Osteocyte (in vitro differentiated cells): Measurements from ENCODE around the gene MYL5. TPM values are rescaled to one million over a fixed set of nuclear protein-coding genes. Genes with fewer than 3 reads are reported as not detected.
"Not testable (repeated sequence)": the region's sequence is repeated elsewhere in the genome, so short reads cannot be mapped to it uniquely, and the experiment has no call there.

Source experiments
- DNase-seq: peaks from one replicate; pipeline ENCODE4 v3.0.0; 2021; ENCODE audit warnings: mixed read lengths; ENCODE audit not compliant: unreplicated experiment; ENCODE audit errors: extremely low spot score
- H3K27ac Mint-ChIP-seq: one replicate; pipeline ENCODE4 v1.8.0; 2021; ENCODE audit warnings: mild to moderate bottlenecking, mixed read lengths; ENCODE audit not compliant: unreplicated experiment
- H3K27me3 Mint-ChIP-seq: one replicate; pipeline ENCODE4 v1.8.0; 2021; ENCODE audit warnings: mixed read lengths; ENCODE audit not compliant: unreplicated experiment
- H3K36me3 Mint-ChIP-seq: one replicate; pipeline ENCODE4 v1.8.0; 2021; ENCODE audit warnings: mixed read lengths; ENCODE audit not compliant: unreplicated experiment
- H3K4me1 Mint-ChIP-seq: one replicate; pipeline ENCODE4 v1.8.0; 2021; ENCODE audit warnings: mixed read lengths; ENCODE audit not compliant: unreplicated experiment
- H3K4me3 Mint-ChIP-seq: one replicate; pipeline ENCODE4 v1.8.0; 2021; ENCODE audit warnings: mild to moderate bottlenecking, moderate library complexity, mixed read lengths; ENCODE audit not compliant: unreplicated experiment
- H3K9me3 Mint-ChIP-seq: one replicate; pipeline ENCODE4 v1.8.0; 2021; ENCODE audit warnings: mixed read lengths; ENCODE audit not compliant: unreplicated experiment
- total RNA-seq: library from RNA; stranded (reverse); gene quantifications from 2 replicates; pipeline ENCODE4 v1.2.1, GENCODE V29; 2021
- TF ChIP-seq, protein P1 (sequence below): fragments of 200-600 bp; sonication (generic); IDR thresholded peaks from 2 replicates; pipeline ENCODE4 v1.5.0; 2021; ENCODE audit warnings: antibody characterized with exemption, mild to moderate bottlenecking, moderate library complexity

MYL5 gene
- total RNA-seq, 1 donor from 2014 or later, result 32.2 TPM

DNA sequence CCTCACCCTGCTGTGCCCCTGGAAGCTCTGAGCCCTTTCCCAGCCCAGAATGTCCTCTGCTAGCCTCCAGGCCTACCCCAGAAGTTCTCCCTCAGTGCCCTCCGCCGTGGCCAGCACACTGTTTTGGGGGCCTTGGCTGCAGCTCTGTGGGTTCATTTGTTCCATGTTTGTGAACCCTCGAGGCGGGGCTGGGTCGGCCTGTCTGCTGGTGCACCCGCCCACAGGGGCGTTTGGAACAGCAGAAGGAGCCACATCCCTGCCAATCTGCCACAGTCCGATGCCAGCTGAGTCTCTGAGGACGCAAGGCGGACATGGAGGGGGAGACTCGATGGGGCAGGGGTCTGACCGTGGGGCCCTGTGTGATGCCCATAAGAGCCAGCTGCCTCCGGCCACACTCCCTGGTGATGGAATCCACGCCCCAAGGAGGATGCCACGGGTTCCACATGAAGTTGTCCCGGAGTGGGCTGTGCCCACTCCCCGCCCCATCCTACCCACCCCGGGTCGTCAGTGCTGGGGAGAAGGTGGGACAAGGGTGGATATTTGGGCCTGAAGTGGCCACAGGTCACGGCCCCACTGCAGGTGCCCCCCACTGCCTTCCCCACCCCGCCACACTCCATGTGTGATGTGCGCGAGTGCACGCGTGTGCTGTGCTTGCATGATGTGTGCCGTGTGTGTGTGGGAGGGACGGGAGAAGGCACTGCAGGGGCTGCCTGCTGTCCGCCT, 7.4 kb upstream of the MYL5 start:
- H3K27me3 Mint-ChIP-seq, result no peaks in the 10 kb centered on the region
- DNase-seq, result no peak
- H3K9me3 Mint-ChIP-seq, result no peaks in the 10 kb centered on the region
- TF ChIP-seq, protein P1, sequence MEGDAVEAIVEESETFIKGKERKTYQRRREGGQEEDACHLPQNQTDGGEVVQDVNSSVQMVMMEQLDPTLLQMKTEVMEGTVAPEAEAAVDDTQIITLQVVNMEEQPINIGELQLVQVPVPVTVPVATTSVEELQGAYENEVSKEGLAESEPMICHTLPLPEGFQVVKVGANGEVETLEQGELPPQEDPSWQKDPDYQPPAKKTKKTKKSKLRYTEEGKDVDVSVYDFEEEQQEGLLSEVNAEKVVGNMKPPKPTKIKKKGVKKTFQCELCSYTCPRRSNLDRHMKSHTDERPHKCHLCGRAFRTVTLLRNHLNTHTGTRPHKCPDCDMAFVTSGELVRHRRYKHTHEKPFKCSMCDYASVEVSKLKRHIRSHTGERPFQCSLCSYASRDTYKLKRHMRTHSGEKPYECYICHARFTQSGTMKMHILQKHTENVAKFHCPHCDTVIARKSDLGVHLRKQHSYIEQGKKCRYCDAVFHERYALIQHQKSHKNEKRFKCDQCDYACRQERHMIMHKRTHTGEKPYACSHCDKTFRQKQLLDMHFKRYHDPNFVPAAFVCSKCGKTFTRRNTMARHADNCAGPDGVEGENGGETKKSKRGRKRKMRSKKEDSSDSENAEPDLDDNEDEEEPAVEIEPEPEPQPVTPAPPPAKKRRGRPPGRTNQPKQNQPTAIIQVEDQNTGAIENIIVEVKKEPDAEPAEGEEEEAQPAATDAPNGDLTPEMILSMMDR, result no peak
- peaks cover 1% of the 10 kb centered on the region for H3K4me1 Mint-ChIP-seq
- peaks cover 4% of the 10 kb centered on the region for H3K36me3 Mint-ChIP-seq
- H3K4me3 Mint-ChIP-seq, result no peak overlapping the region
- no peak overlapping the region for H3K27ac Mint-ChIP-seq

DNA sequence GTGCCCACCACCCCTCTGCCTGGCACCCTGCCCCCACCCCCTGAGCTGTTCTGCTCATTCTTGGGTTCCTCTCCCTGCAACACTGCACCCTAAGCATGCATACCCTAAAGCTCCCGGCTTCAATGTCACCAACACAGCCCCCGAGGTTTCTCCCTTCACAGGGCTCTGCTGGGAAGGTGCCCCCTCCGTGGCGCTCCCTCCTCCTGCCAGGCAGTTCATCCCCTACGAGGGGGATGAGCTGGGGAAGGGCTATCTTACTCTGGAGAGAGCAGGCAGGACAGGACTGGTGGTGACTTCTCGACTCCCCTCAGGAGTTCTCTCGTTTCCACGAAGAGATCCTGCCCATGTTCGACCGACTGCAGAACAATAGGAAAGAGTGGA, 6.8 kb upstream of the MYL5 start:
- H3K27ac Mint-ChIP-seq, result no peak overlapping the region
- TF ChIP-seq, protein P1, result no peak
- no peak overlapping the region for H3K4me3 Mint-ChIP-seq
- peaks cover 8% of the 10 kb centered on the region for H3K36me3 Mint-ChIP-seq
- H3K27me3 Mint-ChIP-seq, result no peaks in the 10 kb centered on the region
- H3K9me3 Mint-ChIP-seq, result no peaks in the 10 kb centered on the region
- peaks cover 1% of the 10 kb centered on the region for H3K4me1 Mint-ChIP-seq
- DNase-seq, result no peak

DNA sequence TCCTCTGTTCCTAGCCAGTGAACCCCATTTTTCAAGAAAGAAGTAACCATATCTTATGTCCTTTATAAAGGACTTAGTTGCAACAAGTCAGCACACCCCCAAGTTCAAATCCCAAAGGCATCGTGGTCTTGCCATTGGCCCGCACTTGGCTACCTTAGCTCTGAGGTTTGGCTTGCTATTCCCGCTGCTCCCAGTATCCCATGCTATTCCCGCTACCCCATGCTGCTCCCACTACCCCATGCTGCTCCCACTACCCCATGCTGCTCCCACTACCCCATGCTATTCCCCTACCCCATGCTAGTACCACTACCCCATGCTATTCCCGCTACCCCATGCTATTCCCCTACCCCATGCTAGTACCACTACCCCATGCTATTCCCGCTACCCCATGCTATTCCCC, 6.1 kb upstream of the MYL5 start:
- not testable (repeated sequence) for H3K36me3 Mint-ChIP-seq, H3K27ac Mint-ChIP-seq, DNase-seq, H3K4me3 Mint-ChIP-seq, H3K27me3 Mint-ChIP-seq, H3K4me1 Mint-ChIP-seq, H3K9me3 Mint-ChIP-seq

DNA sequence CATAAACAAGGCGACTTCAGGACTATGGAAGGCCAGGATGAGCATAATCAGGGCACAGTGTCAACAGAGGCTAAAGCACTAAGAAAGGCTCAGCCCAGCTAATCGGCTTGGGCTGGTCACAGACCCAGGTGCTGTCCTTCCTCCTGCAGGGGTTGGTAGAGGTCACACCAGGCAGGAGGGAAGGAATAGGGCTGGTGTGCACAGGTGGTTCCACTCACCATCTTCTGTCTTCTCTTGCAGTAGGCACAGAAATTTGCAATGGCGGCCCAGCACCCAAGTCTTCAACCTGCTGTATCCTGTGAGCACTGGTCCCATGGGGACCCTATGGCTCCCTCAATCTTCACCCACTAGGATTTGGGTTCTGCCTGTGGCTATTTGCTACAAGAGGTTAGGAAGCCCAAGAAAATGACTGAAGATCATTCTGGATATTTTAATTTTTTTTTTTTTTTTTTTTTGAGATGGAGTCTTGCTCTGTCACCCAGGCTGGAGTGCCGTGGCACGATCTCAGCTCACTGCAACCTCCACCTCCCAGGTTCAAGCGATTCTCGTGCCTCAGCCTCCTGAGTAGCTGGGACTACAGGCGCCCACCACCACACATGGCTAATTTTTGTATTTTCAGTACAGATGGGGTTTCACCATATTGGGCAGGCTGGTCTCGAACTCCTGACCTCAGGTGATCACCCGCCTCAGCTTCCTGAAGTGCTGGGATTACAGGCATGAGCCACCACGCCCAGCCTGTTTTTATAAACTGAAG, 4.4 kb upstream of the MYL5 start:
- not testable (repeated sequence) for H3K27me3 Mint-ChIP-seq, H3K4me1 Mint-ChIP-seq, DNase-seq, H3K9me3 Mint-ChIP-seq, H3K4me3 Mint-ChIP-seq, H3K36me3 Mint-ChIP-seq, H3K27ac Mint-ChIP-seq

DNA sequence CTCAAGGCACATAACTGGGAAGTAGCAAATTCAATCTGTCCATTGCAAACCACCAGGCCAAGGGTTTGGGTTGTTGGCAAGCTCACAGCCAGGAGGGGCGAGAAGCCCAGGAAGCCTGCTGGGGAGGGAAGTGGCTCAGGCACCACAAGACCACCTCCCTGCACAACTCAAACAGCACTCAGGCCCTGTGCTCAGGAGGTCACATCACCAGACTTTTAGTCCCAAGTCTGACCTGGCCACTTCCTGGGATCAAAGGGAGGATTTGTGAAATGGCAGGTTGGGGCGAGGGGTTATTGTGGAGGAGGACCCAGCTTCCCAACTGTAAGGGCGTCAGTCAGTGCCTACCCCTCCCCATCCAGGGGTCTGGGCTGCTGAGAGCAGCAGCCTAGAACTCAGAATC, 2.6 kb upstream of the MYL5 start:
- TF ChIP-seq, protein P1, result no peak
- no peak overlapping the region for H3K4me3 Mint-ChIP-seq
- H3K27ac Mint-ChIP-seq, result no peak overlapping the region
- DNase-seq, result no peak
- H3K4me1 Mint-ChIP-seq, result peaks cover 11% of the 10 kb centered on the region
- H3K9me3 Mint-ChIP-seq, result no peaks in the 10 kb centered on the region
- H3K36me3 Mint-ChIP-seq, result peaks cover 8% of the 10 kb centered on the region
- no peaks in the 10 kb centered on the region for H3K27me3 Mint-ChIP-seq

DNA sequence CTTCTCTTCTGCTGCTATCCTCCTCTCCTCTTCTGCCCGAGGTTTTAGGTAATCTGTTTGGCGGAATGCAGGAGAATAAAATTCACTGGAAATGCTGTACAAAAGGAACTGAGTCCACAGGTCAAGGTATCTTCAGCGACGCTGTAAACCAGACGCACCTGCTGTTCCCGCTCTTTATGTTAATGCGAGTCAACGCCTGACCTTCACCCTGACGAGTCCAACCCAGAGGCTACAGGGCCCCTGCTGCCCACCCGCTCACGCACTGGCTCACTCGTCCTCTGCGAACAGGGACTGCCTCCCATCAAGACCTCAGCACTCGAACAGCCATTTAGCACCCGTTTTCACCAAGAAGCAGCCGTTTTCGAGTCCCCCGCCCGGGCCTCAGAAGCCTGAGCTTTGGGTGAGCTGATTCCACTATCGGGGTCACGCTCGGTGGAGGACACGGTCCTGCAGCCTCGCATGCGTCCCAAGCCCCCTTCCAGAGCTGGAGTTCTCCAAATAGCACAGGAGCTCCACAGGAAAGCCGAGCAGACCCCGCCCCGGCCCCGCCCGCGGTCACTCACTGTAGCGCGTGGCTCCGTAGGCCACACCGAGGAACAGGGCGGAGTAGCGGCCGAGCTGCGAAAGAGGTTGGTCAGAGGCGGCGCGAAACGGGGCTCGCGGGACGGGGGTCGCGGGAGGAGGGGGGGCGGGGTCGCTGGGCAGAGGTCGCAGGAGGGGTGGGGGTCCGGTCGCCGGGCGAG, 822 bp upstream of the MYL5 start:
- Mint-ChIP-seq H3K4me1 (peaks cover 11% of the 10 kb centered on the region), H3K9me3 (no peaks in the 10 kb centered on the region), H3K27ac (peak overlapping the region; percentile 47), H3K4me3 (peak overlapping the region; percentile 79), H3K27me3 (no peaks in the 10 kb centered on the region), H3K36me3 (peaks cover 8% of the 10 kb centered on the region)
- DNase-seq, result no peak
- TF ChIP-seq, protein P1, result no peak
